ENCODE data around the gene AKT3.

- TF ChIP-seq POLR2AphosphoS5 (IDR thresholded peaks at IDR 0.05) (no peak), CTCF (IDR thresholded peaks at IDR 0.05) (no peak), POLR2A (IDR thresholded peaks at IDR 0.05) (no peak), EP300 (IDR thresholded peaks at IDR 0.05) (no peak)
Observed at GRCh38 chr1:243526180-243526579, 323.9 kb downstream of the AKT3 start.
